DOHH2 (cell line): Measurements from ENCODE around the gene NECAP2.

Experiments used
- CTCF ChIP-seq: fragments of 200-600 bp; sonication (generic); IDR thresholded peaks from one replicate; pipeline ENCODE4 v1.5.1; 2014; ENCODE audit warnings: antibody characterized with exemption, mild to moderate bottlenecking, low read depth, low read length; ENCODE audit not compliant: poor library complexity, severe bottlenecking
- EZH2phosphoT487 ChIP-seq: fragments of 200-600 bp; sonication (generic); IDR thresholded peaks from 2 replicates; pipeline ENCODE4 v1.6.1; 2017; ENCODE audit warnings: borderline replicate concordance, mild to moderate bottlenecking, antibody characterized with exemption, low read length, moderate library complexity, mixed read lengths

GRCh38 chr1:16491056-16491675 lies 50.6 kb downstream of the NECAP2 start:
- TF ChIP-seq CTCF (no peak), EZH2phosphoT487 (no peak)
